GM12801 (cell line): ENCODE measurements around the gene POLD2.

Experiments
- TF ChIP-seq, protein P1 (sequence below): IDR thresholded peaks from one replicate; pipeline ENCODE4 v1.5.1; 2011; ENCODE audit warnings: control low read depth; ENCODE audit not compliant: insufficient read length; ENCODE audit errors: extremely low read depth

The POLD2 gene

DNA sequence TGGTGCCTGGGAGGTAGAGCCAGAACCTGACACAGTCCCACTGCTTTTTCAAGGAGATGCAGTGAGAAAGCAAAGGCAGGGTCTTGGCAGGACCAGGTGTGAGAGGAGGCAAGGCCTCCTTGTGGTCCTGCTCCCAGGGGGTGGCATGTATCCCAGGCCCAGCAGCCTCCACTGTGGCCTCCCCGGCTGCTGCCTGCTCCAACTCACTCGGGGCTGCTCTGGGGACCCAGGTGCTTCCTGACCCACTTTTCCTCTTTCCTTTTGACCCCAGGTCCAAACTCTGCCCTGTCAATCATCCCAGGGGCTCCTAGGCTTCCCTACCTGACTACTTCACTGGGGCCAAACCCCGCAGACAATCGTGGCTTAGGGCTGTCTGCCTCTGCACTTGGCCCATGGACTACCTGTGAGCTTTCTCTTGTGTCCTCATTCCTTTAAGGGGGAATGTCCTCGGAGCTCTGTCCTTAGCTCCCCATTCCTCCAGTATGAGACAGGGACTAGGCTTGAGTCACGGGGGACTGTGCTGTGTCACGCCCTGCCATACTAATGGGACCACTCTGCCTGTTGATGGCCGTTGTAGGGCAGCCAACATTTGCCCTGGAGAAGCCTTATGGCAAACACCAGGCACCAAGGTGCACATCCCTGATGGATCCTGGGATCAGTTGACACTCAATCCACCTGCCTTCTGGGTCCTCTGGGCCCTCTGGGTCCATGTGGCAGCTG lies 20.3 kb downstream of the POLD2 start:
- TF ChIP-seq, protein P1, sequence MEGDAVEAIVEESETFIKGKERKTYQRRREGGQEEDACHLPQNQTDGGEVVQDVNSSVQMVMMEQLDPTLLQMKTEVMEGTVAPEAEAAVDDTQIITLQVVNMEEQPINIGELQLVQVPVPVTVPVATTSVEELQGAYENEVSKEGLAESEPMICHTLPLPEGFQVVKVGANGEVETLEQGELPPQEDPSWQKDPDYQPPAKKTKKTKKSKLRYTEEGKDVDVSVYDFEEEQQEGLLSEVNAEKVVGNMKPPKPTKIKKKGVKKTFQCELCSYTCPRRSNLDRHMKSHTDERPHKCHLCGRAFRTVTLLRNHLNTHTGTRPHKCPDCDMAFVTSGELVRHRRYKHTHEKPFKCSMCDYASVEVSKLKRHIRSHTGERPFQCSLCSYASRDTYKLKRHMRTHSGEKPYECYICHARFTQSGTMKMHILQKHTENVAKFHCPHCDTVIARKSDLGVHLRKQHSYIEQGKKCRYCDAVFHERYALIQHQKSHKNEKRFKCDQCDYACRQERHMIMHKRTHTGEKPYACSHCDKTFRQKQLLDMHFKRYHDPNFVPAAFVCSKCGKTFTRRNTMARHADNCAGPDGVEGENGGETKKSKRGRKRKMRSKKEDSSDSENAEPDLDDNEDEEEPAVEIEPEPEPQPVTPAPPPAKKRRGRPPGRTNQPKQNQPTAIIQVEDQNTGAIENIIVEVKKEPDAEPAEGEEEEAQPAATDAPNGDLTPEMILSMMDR: no peak

- TF ChIP-seq, protein P1: no peak
Observed at GRCh38 chr7:44101966-44102845, 21.1 kb downstream of the POLD2 start.

DNA sequence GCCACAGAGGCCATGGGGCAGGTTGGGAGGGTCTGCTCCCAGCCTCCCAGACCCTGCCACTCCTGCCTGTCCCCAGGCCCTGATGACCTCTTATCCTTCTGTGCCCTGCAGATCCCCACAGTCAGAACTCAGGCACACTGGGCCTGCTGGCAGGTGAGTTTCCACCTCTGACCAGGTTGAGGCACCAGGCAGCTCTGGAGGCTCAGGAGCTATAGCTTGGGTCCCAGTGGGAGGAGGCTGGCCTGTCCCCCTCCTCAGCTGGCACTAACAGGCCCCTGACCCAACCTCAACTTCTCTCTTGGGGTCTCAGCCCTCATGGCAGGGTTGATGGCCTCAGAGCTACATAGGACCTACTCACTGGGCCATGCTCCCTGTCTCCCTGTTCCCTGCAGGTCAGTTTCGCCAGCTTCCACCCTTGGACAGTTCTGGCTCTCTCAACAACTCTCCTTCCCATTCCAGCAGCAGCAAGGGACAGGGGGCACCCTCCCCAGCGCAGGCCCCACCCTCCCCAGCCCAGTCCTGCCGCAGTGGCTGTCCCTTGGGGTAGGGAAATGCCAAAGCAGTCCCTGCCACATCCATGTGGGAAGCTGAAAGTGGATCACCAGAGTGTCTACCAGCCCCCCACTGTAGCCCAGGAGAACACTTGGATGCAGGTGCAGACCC lies 21.9 kb downstream of the POLD2 start:
- TF ChIP-seq, protein P1: no peak

GRCh38 chr7:44100458-44101302 lies 22.7 kb downstream of the POLD2 start:
- TF ChIP-seq, protein P1: no peak

DNA sequence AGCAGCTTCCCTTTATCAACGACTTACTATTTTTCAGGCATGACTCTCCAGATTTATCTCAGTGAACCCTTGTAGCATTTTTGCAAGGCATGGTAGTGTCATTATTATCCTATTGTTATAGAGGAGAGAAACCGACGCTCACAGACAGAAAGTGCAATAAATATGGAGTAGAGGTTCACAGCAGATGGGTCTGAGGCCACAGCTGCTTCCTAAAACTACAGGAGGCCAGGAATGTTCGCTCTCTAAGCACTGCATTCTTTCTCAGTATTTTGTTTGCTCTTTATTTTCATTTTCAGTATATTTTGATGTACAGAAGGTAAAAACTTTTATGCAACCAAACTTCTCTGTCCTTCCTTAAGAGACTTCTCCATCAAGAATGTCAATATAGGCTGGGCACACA lies 23.7 kb downstream of the POLD2 start:
- TF ChIP-seq, protein P1: no peak

- TF ChIP-seq, protein P1: no peak
Observed at GRCh38 chr7:44098092-44099068, 25.0 kb downstream of the POLD2 start.
